Measurements from ENCODE around the gene APCS.

The APCS gene, protein sequence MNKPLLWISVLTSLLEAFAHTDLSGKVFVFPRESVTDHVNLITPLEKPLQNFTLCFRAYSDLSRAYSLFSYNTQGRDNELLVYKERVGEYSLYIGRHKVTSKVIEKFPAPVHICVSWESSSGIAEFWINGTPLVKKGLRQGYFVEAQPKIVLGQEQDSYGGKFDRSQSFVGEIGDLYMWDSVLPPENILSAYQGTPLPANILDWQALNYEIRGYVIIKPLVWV

GRCh38 chr1:159587461-159587951 lies at the start of gene APCS:
TSS of gene APCS (plus strand) at chr1:159587826. CDS start at chr1:159587922, 96 bp downstream.
- DNase-seq: no peak

GRCh38 chr1:159548126-159548525 lies 39.5 kb upstream of the APCS start:
- no peak for DNase-seq

DNA sequence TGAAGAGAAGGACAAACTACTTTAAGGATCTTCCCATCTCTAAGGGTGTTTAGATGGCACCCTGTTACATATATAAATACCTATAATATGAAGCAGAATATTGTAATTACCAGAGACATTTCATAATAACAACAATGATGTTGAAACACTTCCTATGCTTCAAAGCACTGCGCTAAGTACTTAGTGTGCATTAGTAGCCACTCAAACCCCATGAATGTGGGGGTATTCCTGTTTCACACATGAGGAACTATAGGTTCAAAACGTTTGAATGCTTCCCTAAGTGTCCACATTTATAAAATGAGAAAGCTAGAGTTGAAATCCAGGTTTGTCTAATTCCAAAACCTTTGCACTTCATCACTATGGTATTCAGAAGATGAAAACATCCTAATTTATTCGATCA lies 33.4 kb upstream of the APCS start:
- no peak for DNase-seq

DNA sequence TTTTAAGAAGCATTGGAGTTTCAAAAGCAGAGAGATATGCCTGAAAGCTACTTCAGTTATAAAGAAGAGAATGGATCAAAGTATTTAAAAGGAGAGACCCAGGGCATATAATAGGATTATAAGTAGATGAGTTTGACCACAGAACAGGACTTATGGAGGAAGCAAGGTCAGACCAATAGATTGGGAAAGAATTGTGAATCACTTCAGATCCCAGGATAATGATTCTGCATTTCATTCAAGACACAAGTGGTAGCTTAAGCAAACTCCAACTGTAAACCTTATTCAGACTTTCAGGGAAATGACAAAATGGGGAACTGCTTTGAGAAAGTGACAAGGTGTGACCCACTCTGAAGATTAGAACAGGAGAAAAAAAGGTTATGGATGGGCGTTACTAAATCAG lies 32.9 kb upstream of the APCS start:
- no peak for DNase-seq

DNA sequence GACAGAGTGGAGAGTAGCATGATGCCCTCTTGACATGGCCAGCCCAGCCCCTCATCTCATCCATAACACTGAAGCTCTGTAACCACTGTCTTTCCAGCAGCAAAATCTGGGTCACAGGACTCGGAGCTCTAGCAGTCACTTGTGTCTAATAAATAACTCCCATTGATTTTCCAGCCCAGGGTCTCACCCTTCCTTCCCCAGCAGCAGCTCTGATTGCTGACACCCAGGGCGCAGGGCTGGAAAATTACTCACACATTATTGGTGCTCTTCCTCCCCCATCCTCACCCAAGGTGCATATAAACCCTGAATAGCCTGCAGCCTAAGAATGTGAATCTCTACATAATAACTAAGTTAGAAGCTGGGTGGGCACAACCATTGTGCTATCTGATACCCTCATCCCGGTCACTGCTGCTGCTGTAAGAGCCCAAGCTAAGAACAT lies 30.7 kb upstream of the APCS start:
- no peak for DNase-seq

- no peak for DNase-seq
These were observed 27.0 kb upstream of the APCS start for GRCh38 chr1:159560599-159560998.

GRCh38 chr1:159561497-159561896 lies 26.1 kb upstream of the APCS start:
- no peak for DNase-seq

- DNase-seq: no peak
These were observed 24.9 kb upstream of the APCS start for GRCh38 chr1:159562680-159563079.

DNA sequence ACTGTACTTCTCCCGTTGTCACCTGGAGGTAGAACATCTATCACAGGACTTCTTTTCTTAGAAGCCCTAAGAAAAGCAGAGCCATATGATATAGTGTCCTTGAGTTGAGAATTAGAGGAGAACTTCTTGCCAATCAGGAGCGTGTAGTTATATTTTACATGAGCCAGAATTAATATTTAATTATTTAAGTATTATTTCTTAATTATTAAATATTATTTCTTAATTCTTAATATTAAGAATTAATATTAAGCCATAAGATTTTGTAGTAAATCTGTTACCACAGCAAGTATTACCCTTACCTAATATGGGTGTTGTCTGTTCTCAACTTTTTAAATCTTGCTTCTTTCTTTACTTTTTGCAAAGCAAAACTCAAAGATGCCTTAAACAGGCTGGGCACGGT lies 10.2 kb upstream of the APCS start:
- DNase-seq: no peak

DNA sequence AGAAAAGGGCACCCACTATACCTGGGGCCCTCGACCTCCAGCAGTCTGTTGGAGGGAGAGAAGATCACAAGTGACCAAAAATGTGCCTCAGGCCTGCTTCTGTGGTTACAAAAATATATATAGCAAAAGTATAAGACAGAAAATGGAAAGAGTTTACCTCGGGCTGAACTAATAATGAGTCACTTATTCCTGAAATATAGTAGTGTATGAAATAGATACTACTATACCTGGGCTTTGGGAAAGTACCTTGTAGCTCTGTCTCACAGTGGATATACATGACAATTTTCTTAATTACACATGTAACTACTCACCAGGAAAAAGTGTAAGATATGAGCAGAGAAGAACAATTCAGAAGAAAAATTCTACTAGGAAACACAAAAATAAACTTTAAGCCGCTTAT lies 7.3 kb upstream of the APCS start:
- no peak for DNase-seq

DNA sequence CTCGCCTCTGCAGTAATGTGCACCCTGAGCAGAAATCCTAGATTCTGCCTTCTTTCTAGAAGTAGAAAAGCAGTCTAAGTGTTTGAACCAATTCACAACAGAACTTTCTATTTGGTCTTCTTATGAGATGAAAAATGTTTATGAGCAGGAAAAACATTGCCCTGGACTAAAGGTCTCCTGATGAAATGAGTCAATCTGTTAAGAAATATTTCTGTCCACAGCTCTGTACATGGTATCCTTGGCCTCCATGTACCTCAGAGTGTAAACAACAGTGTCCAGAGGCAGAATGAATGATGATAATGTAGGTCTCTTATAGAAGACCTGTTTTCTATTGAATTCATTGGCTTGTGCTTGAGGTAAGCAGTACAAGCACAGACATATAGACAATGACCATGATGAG lies 6.2 kb upstream of the APCS start:
- no peak for DNase-seq

- DNase-seq: no peak
These were observed 3.1 kb upstream of the APCS start for GRCh38 chr1:159584536-159584935.

GRCh38 chr1:159591981-159592380 lies 4.4 kb downstream of the APCS start:
- DNase-seq: no peak

DNA sequence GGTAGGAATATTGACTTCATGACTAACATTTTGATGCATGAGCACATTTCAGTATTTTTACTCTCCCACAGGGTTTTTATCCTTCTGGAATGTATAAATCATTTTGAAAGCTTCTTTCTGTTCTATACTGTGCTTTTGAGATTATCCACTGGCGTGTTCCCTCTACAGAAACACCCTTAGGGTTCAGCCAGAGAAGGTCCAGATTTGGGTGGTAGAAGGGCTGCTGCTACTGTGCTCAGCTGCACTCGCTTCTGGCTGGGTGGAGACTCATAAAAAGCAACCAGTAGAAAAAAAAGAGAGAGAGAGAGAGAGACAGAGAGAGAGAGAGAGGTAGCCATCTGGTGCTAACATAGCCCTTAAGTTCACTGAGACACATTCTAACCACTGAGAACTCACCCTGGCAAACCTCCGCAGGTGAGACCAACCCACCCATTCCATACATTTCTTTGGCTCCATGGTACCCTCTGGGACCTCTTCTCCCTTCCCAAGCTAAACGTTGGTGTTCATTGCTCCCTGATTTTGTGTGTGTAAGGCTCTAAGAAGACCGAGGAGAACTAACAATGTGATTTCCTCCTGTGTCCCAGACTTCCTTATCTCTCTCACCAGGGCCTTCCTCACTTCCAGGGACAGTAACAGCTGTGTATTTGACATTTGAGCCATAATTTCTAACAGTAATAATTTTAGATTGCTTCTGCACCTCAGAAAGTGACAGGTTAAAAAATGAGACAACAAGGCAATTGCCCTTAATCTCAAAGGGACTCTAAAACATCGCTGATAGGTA lies 7.2 kb downstream of the APCS start:
- no peak for DNase-seq

DNA sequence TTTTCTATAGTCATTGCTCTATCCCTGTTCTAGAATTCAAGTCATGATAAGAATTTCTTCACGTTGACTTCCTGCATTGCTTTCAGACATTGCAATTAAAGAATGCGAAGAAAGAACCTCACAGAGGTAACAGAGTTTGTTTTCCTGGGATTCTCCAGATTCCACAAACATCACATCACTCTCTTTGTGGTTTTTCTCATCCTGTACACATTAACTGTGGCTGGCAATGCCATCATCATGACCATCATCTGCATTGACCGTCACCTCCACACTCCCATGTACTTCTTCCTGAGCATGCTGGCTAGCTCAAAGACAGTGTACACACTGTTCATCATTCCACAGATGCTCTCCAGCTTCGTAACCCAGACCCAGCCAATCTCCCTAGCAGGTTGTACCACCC lies 10.6 kb downstream of the APCS start:
- no peak for DNase-seq

DNA sequence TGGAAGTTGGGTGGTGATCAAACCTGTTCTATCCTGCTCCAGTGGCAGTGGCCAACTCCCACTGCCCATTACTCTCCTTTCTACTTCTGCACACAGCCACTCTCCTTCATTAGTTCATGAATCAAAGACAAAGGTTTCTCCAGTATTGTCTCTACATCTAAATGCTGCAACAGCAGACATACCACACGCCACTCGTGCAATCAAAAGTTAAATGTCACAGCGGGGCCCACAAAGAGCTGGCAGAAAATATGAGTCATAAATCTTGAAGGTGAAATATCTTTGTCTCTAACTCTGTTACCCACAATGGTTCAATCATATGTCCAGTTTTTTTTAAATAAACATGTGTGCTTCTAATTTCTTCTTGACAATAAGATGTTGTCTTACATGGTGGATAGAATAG lies 13.3 kb downstream of the APCS start:
- no peak for DNase-seq

DNA sequence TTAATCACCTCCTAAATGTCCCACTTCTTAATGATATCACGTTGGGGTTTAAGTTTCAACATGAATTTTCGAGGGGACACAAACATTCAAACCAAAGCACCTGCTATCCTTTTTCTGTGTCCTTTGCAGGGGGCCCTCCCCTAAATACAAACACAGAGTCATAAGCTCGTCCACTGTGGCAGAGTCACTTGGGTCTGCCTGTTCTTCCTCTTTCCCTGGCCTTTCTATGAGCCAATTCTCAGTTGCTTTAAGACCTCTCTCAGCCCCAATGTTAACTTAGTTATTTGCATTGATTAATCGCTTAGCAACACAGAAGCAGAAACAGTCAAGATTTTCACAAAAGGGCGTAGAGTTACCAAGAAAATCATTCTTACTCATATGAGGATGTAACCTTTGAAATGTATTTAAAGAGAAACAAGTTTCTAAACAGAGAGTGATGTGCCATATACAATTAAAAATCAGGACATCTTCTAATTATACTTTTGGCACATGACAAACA lies 14.9 kb downstream of the APCS start:
- DNase-seq: no peak

DNA sequence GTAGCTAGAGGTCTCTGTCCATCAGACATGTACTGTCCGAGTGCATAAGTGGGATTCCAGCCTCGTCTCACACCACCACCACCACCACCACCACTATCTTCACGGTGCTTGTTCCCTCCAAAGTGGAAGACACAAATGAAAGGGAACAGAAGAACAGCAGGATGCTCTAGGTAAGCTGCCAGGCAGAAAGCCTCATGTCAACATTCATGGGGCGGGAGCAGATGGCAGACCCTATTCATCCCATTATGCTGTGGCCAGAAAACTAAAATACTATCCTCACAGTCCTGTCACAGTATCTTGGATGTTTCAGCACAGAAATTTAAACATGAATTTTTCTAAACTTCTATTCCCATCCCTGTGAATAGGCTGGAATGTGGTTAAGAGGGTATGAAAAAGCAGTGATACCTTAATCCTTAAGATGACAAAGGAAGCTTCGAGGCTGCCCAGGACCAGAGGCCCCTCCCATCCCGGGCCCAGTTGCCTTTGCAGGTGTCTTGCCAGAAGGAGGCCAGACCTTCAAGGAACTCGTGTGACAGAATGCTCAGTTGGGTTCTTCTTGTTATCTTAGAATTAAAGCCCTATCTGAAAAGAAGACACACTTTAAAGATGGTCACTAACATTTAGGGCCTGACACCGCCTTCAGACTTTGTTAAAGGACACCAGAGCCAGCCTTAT lies 24.7 kb downstream of the APCS start:
- DNase-seq: no peak

DNA sequence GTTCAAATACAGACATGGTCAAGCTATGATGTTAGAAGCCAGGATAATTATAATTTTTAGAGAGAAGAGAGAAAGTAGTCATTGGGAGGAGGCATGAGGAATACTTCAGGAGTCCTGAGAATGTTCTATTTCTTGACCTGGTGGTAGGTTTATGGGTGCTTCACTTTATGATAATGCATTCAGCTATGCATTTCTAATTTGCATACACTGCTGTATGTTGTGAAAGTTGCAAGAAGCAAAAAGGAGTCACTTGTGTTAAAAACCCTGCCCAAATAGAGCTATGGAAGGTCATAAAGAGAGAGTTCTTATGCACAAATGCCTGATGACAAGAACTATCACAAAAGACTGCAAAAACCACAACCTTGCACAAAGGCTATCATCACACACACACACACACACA lies 45.3 kb downstream of the APCS start:
- DNase-seq: no peak

All from activated CD4-positive, alpha-beta T cell treated with anti-CD3 and anti-CD28 coated beads, Interleukin-2, Interleukin-6, amounts not matched to agents 100 ng/mL and 50 ng/mL, durations not matched to agents 16 hours and 8 hours (primary cell).